ENCODE data around the gene CD7. TPM values are rescaled to one million over a fixed set of nuclear protein-coding genes. Genes with fewer than 3 reads are reported as not detected.

The CD7 gene
- total and polyA plus RNA-seq, 2 donors (not counting 1 experiment from before 2014, with no cell fraction given), result 0.67 to 1.3 TPM

DNA sequence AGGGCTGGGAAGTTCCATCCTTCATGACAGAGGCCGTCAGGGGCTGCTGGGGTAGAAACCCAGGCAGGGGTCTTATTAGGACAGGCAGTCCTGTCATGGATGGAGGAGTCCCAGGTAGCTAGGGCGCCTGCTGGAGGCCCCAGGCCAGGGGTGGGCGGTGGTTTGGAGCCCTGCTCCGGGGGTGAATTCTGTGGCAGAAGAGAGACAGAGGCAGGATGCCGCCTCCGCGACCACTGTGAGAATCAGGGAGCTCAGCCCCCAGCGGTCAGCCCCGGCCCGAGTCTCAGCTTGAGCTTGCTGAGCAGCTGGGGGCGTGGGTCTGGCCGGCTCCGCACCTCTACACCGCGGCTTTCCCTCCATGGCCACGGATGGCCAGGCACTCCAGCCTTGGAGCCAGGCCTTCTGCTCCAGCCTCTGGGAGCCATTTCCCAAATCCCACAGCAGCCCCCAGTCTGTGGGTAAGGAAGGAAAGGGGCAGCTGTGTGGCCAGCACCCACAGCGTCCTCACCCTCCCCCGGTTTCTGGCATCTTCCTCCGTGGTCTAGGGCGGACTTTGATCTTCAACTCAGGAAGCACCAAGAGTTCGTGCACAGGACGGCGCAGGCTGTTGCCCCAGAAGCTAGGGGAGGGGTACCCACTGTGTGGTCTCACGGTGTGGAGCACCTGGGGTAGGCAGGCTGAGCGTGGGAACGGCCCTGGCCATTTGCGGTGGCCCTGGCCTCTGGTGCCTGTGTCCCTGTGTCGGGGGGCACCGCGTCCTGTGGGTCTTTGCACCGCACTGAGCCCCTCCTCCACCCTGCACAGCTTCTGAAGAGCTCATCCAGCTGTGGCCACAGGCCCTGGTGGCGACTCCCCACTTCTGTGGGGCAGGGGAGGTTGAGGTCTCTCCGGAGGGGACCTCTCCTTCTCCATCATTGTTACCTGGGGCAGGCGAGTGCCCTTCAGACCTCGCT lies 14.1 kb downstream of the CD7 start:
- Mint-ChIP-seq H3K27me3 (peaks cover 3% of the 10 kb centered on the region), H3K27ac (no peak overlapping the region), H3K4me1 (peaks cover 40% of the 10 kb centered on the region), H3K4me3 (no peak overlapping the region), H3K9me3 (ENCODE audit: insufficient read depth) (no peaks in the 10 kb centered on the region)
- no peaks in the 10 kb centered on the region for H3K27me3 ChIP-seq (replicated peaks in 1 of 4; ENCODE audit: control extremely low read depth in 1 of 4, control insufficient read depth in 3 of 4, insufficient read depth in 4 of 4, low read length in 3 of 4)
- no peaks in the 10 kb centered on the region for H3K79me2 ChIP-seq (ENCODE audit: control insufficient read depth, insufficient read depth, low read length)
- H3K27ac ChIP-seq (ENCODE audit: low read length in 2 of 2), result no peak overlapping the region
- CTCF ChIA-PET, result interaction anchor here (0.9 to 6.4 kb wide), 7 partner anchors 8 to 97 kb away, joined by 3 to 68 read pairs (median 4); no protein-coding TSS in a partner anchor
- 44% methylated on average over 31 of the region's 35 CpGs for WGBS (ENCODE audit: insufficient coverage)
- no peaks in the 10 kb centered on the region for H4K20me1 ChIP-seq (ENCODE audit: control insufficient read depth, insufficient read depth, low read length, poor library complexity, severe bottlenecking)
- no peaks in the 10 kb centered on the region for H3K36me3 ChIP-seq (replicated peaks in 1 of 2; ENCODE audit: control extremely low read depth in 1 of 2, control insufficient read depth in 1 of 2, extremely low read depth in 1 of 2, insufficient read depth in 2 of 2, low read length in 1 of 2)
- no peaks in the 10 kb centered on the region for H3K9me3 ChIP-seq (ENCODE audit: control extremely low read depth in 1 of 3, control insufficient read depth in 2 of 3, insufficient read depth in 1 of 3, low read length in 2 of 3)
- intact Hi-C loops (cut with micrococcal nuclease), result no loop called here
- POLR2A ChIA-PET, result interaction anchor here (0.6 to 0.9 kb wide), 2 partner anchors 61 to 88 kb away, joined by 3 to 4 read pairs; no protein-coding TSS in a partner anchor
- no peak for ATAC-seq (ENCODE audit: low read depth)
- H2AFZ ChIP-seq (ENCODE audit: insufficient read depth, low read depth, low read length, poor library complexity, severe bottlenecking), result peak overlapping the region; percentile 32
- DNase-seq, result peak; percentile 34
- no peak overlapping the region for H3K4me3 ChIP-seq (ENCODE audit: control extremely low read depth in 1 of 5, extremely low read depth in 1 of 5, insufficient read depth in 1 of 5, low read depth in 2 of 5, low read length in 4 of 5)
- H3K4me2 ChIP-seq (replicated peaks; ENCODE audit: low read depth, low read length, poor library complexity, severe bottlenecking), result no peak overlapping the region
- H3K9ac ChIP-seq (ENCODE audit: low read length), result no peak overlapping the region
- peaks cover 42 to 55% of the 10 kb centered on the region in 2 donors for H3K4me1 ChIP-seq (ENCODE audit: control insufficient read depth in 2 of 2, insufficient read depth in 2 of 2, low read length in 2 of 2)
- TF ChIP-seq, protein P1, sequence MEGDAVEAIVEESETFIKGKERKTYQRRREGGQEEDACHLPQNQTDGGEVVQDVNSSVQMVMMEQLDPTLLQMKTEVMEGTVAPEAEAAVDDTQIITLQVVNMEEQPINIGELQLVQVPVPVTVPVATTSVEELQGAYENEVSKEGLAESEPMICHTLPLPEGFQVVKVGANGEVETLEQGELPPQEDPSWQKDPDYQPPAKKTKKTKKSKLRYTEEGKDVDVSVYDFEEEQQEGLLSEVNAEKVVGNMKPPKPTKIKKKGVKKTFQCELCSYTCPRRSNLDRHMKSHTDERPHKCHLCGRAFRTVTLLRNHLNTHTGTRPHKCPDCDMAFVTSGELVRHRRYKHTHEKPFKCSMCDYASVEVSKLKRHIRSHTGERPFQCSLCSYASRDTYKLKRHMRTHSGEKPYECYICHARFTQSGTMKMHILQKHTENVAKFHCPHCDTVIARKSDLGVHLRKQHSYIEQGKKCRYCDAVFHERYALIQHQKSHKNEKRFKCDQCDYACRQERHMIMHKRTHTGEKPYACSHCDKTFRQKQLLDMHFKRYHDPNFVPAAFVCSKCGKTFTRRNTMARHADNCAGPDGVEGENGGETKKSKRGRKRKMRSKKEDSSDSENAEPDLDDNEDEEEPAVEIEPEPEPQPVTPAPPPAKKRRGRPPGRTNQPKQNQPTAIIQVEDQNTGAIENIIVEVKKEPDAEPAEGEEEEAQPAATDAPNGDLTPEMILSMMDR (IDR thresholded peaks at IDR 0.05), result no peak
- TF ChIP-seq EZH2 (IDR thresholded peaks at IDR 0.05; ENCODE audit: borderline replicate concordance, insufficient read depth, low read depth, low read length, poor library complexity, severe bottlenecking), result no peak

DNA sequence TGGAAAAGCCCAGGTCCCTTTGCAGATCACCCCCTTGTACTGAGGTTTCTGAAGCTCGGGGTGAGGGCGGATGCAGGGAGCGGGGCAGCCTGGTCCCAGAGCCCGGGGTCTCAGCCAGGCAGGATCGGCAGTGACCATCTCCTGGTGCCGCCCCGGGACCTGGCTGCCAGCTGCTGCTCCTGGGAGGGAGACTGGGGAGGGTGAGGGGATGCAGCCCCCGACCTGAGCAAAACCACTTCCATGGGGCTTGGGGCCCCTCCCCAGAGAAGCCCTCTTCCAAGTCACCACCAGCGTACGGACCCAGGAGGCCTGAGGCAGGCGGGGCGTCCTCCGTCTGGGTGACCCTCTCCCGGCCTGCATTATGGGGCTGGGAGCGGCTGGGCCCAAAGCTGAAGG lies 14.8 kb downstream of the CD7 start:
- H3K9ac ChIP-seq (ENCODE audit: low read length), result no peak overlapping the region
- no peak for ATAC-seq (ENCODE audit: low read depth)

More for the DNA sequence above, 14.8 kb downstream of the CD7 start:
- H3K9me3 ChIP-seq (ENCODE audit: control extremely low read depth in 1 of 3, control insufficient read depth in 2 of 3, insufficient read depth in 1 of 3, low read length in 2 of 3), result no peaks in the 10 kb centered on the region
- peak overlapping the region; percentile 49 for H2AFZ ChIP-seq (ENCODE audit: insufficient read depth, low read depth, low read length, poor library complexity, severe bottlenecking)
- no peaks in the 10 kb centered on the region for H3K27me3 ChIP-seq (replicated peaks in 1 of 4; ENCODE audit: control extremely low read depth in 1 of 4, control insufficient read depth in 3 of 4, insufficient read depth in 4 of 4, low read length in 3 of 4)
- intact Hi-C loops (cut with micrococcal nuclease), result no loop called here
- no peak overlapping the region for H3K4me3 ChIP-seq (ENCODE audit: control extremely low read depth in 1 of 5, extremely low read depth in 1 of 5, insufficient read depth in 1 of 5, low read depth in 2 of 5, low read length in 4 of 5)
- peaks cover 42 to 61% of the 10 kb centered on the region in 2 donors for H3K4me1 ChIP-seq (ENCODE audit: control insufficient read depth in 2 of 2, insufficient read depth in 2 of 2, low read length in 2 of 2)
- Mint-ChIP-seq H3K9me3 (ENCODE audit: insufficient read depth) (no peaks in the 10 kb centered on the region), H3K27ac (peak overlapping the region; percentile 78), H3K4me3 (peak overlapping the region; percentile 99), H3K4me1 (peaks cover 46% of the 10 kb centered on the region), H3K27me3 (no peaks in the 10 kb centered on the region)
- no peaks in the 10 kb centered on the region for H4K20me1 ChIP-seq (ENCODE audit: control insufficient read depth, insufficient read depth, low read length, poor library complexity, severe bottlenecking)
- no peak for DNase-seq
- ChIA-PET POLR2A (interaction anchor here (0.6 to 2.3 kb wide), 3 partner anchors 29 to 87 kb away, joined by 3 to 11 read pairs (median 4); partner anchors contain the start of gene CSNK1D), CTCF (interaction anchor here (1.0 to 6.4 kb wide), 6 partner anchors 9 to 96 kb away, joined by 3 to 68 read pairs (median 12); no protein-coding TSS in a partner anchor)
- no peak overlapping the region for H3K27ac ChIP-seq (ENCODE audit: low read length in 2 of 2)
- no peak for TF ChIP-seq EZH2 (IDR thresholded peaks at IDR 0.05; ENCODE audit: borderline replicate concordance, insufficient read depth, low read depth, low read length, poor library complexity, severe bottlenecking)
- TF ChIP-seq, protein P1 (IDR thresholded peaks at IDR 0.05), result no peak
- H3K4me2 ChIP-seq (replicated peaks; ENCODE audit: low read depth, low read length, poor library complexity, severe bottlenecking), result peak overlapping the region; percentile 74
- no peaks in the 10 kb centered on the region for H3K79me2 ChIP-seq (ENCODE audit: control insufficient read depth, insufficient read depth, low read length)
- 87% methylated on average over 13 of the region's 15 CpGs for whole genome bisulfite sequencing (ENCODE audit: insufficient coverage)
- no peaks in the 10 kb centered on the region for H3K36me3 ChIP-seq (replicated peaks in 1 of 2; ENCODE audit: control extremely low read depth in 1 of 2, control insufficient read depth in 1 of 2, extremely low read depth in 1 of 2, insufficient read depth in 2 of 2, low read length in 1 of 2)
